Brain pericyte (primary cell): ENCODE results near the gene NFKBIL1.
"Not testable (repeated sequence)": the region's sequence is repeated elsewhere in the genome, so short reads cannot be mapped to it uniquely, and the experiment has no call there.

Experiments
- DNase-seq: peaks from one replicate; pipeline ENCODE4 v3.0.0-alpha.2; 2012; ENCODE audit warnings: low read depth, low spot score

The NFKBIL1 gene, protein sequence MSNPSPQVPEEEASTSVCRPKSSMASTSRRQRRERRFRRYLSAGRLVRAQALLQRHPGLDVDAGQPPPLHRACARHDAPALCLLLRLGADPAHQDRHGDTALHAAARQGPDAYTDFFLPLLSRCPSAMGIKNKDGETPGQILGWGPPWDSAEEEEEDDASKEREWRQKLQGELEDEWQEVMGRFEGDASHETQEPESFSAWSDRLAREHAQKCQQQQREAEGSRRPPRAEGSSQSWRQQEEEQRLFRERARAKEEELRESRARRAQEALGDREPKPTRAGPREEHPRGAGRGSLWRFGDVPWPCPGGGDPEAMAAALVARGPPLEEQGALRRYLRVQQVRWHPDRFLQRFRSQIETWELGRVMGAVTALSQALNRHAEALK

DNA sequence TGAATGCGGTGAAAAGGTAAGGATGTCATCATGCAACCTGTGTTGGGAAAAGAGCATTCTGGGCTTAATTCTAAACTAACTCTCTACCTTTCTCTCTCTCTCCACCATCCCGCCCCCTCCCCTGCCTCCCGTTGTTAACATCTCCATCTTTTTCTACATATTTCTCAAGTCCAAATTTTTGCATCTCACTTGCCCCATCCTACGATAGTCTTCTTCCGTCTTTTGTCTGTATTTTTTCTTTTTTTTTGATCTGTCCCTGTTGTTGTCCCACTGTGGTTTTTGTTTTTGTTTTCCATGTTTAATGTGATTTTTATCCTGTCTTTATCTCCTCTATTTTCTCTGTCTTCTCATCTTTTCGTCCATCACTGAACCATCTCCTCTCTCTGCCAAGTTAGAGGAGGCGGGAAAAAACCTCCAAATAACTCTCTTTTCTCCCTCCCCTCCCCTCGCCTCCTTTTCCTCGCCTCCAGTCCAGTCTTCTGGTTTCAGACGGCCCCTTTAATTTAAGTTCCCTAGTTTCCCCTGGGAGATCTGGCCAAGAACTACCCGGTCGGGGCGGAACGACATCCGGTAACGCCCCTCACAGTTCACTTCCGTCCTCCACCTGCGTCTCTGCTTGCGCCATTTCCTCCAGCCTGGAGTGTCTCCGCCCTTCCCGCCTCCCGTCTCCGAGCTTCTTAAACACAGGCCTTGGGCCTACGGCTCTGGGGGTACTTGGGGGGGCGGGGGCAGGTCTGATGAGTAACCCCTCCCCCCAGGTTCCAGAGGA, at the start of gene NFKBIL1:
TSS of gene NFKBIL1 (plus strand) at position 651 of the 769 bp plus-strand sequence. CDS start at position 738, 87 bp downstream.
- DNase-seq, result peak; percentile 94

- DNase-seq, result no peak
Measured at GRCh38 chr6:31498748-31499147, 48.7 kb upstream of the NFKBIL1 start.

- not testable (repeated sequence) for DNase-seq
Measured at GRCh38 chr6:31499648-31500047, 47.8 kb upstream of the NFKBIL1 start.

DNA sequence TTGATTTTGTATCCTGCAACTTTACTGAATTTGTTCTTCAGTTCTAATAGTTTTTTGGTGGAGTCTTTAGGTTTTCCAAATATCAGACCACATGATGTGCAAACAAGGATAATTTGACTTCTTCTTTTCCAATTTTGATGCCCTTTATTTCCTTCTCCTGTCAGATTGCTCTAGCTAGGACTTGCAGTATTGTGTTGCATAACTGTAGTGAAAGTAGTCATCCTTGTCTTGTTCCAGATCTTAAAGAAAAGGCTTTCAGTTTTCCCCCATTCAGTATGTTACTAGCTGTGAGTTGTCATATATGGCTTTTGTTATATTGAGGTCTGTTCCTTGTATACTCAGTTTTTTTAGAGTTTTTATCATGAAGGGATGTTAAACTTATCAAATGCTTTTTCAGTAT, 44.8 kb upstream of the NFKBIL1 start:
- DNase-seq, result no peak

DNA sequence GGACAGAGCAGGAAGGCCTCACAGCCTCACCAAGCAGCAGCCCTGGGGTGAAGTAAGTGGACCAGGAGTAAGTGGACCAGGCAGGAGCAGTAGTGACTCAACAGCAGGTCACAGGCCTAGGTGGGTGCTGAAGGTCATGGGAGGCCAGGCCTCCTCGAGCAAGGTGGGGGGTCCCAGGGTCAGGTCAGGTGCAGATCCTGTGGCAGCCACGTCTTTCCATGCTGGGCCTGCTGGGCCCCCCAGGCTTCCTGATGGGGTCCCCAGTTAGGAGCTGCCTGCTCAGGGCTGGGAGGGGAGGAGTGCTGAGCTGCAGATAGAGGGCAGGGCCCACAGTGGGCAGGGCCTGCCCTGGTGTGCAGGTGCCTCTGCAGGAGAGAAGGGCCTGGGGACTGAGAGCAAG, 38.4 kb upstream of the NFKBIL1 start:
- not testable (repeated sequence) for DNase-seq

- no peak for DNase-seq
Measured at GRCh38 chr6:31510007-31510406, 37.4 kb upstream of the NFKBIL1 start.

DNA sequence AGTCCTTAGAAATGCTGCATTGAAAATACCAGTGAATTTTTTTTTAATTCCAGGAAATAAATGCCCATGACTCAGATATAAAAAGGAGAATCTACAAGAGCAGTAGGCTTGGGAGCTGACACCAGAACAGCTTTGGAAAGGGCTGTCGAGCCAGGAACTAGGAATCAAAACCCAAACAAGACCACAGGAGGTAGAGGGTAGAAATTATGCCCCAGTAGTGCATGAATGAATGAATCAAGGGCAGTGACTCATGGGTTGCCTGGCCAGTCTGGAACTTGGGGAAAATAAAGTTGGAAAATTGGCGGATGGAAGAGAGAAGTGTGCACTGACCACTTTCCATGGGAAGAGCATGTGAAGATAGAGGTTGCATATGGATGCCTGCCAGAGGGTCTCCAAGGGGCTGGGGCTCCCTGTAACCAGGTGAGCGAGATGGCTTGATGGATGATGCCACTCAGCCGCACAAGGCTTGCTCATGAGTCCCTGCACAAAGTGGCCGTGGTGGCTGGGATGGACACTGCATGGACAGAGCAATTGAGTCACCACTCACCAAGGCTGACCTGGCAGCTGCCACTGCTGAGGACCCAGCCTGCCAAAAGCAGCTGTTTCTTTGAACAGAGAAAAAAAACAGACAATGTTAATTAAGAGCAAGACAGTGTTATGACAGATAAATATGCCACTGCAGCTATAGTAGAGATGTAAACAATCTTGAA, 33.8 kb upstream of the NFKBIL1 start:
- DNase-seq, result no peak

GRCh38 chr6:31521835-31522234, 25.6 kb upstream of the NFKBIL1 start:
- DNase-seq, result no peak

DNA sequence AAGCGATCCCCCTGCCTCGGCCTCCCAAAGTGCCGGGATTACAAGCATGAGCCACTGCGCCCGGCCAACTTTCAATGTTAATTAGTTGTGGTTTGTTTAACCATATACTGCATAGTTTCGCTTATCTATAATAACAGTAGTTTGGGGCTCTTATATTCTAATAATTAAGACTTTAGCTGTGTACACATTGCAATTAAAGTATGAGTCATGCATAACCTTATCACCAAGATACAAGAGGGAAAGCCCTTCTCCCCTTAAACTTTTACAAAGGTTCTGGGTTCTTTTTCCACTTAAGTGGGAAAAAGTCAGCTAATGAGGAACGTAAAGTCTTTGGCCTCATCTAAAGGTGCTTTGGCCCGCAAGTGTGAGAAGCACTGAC, 21.9 kb upstream of the NFKBIL1 start:
- DNase-seq, result no peak

DNA sequence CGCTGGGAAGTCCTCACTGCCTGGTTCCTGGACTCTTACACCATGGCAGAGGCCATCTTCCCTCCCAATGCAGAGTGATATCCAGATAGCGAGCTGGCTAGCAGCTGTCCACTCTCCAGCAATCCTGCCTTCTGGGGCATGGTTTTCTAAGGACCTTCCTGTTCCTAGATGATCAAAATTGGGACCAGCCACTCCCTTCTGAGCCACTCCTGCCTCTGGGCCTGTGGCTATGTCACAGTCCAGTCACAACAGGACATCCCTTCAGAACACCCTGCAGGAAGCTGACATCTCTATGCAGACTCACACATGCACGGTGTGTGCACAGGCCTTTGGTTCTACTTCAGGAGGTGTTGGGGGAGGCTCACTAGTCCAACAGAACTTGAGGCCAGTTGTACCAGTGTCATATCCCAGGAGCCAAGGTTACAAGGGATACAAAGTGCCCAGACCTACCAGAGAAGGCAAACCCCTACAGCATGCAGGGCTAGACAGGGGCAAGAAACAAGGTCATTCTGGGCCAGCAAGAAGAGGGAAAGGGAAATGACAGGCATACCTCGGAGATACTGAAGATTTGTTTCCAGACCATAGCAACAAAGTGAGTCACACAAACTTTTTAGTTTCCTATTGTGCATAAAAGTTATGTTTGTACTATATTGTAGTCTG, 21.3 kb upstream of the NFKBIL1 start:
- no peak for DNase-seq

DNA sequence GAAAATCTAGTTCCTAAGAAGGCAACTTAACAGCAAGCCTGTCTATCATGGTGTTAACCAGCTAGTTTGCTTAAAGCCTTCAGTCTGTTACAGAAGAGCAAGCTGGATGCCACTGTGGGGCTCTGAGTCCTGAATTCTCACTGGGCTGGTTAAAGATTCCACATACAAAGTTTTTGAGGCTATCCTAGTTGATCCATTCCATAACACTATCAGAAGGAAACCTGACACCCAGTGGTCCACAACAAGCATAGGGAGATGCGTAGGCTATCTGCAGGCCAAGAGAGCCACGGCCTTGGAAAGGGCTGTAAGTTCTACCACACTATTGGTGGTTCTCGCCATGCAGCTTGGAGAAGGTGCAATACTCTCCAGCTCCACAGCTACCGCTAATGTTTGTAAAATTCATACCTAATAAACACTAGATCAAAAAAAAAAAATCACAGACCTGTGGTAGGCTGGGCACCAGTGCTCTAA, 19.1 kb upstream of the NFKBIL1 start:
- no peak for DNase-seq

DNA sequence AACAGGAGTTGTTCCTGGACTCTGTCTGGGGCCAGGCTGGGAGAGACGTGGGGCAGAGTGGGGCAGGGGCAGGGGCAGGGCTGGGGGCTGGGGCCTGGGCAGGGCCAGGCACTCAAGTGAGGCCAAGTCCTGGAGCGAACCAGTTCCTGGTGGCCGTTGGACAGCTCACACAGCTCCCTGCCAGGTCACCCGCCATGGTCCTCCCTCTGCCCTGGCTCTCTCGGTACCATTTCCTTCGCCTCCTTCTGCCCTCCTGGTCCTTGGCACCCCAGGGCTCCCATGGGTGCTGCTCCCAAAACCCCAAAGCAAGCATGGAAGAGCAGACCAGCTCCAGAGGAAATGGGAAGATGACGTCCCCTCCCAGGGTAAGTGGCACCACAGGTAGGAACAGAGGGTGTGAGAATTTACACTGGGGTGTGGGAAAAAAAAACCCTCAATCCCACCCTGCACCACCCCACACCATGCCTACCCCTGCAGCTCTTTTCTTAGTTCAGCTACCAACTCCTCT, 18.5 kb upstream of the NFKBIL1 start, which contains the start of gene MCCD1:
TSS of gene MCCD1 (plus strand) at position 142 of the 508 bp plus-strand sequence. CDS start at position 195, 53 bp downstream.
- DNase-seq, result no peak

DNA sequence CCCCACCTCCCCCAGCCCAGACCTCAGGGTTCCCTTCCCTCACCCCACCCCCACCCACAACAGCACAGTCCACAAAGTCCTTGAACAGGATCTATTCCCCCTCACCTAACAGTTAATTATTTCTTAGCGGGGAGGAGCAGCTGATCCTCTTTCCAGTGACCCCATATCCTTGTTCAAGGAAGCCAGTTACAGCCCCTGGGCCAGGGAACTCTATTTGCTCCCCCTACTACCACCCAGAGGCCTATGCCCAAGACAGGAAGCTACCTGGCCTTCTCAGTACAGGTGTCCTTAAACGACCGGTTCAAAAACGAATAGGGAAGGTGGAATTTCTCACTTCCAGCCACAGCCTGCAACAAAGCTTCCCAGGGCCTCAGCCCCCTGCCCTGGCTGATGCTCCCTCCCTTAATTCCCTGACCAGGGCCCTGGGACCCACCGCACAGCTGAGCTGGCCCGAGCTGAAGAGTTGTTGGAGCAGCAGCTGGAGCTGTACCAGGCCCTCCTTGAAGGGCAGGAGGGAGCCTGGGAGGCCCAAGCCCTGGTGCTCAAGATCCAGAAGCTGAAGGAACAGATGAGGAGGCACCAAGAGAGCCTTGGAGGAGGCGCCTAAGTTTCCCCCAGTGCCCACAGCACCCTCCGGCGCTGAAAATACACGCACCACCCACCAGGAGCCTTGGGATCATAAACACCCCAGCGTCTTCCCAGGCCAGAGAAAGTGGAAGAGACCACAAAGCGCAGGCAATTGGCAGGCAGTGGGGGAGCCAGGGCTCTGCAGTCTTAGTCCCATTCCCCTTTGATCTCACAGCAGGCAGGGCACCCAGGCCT, 17.9 kb upstream of the NFKBIL1 start:
- no peak for DNase-seq

DNA sequence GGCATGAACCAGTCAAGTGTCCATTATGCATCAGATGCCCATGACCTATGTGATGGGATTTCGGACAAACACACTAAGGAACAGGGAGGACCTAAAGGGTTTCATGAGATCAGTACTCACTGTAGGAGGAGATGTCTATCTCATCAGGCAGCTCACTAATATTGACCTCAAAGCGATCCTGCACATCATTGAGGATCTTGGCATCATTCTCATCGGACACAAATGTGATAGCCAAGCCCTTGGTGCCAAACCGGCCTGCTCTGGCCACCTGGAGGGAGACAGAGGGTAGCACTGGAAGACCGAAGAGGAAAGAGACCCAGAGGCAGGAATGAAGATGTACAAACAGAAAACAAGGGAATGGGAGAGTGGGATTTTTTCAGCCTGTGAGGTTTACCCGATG, 16.7 kb upstream of the NFKBIL1 start:
- DNase-seq, result no peak

GRCh38 chr6:31531162-31531561, 16.2 kb upstream of the NFKBIL1 start:
- DNase-seq, result no peak

DNA sequence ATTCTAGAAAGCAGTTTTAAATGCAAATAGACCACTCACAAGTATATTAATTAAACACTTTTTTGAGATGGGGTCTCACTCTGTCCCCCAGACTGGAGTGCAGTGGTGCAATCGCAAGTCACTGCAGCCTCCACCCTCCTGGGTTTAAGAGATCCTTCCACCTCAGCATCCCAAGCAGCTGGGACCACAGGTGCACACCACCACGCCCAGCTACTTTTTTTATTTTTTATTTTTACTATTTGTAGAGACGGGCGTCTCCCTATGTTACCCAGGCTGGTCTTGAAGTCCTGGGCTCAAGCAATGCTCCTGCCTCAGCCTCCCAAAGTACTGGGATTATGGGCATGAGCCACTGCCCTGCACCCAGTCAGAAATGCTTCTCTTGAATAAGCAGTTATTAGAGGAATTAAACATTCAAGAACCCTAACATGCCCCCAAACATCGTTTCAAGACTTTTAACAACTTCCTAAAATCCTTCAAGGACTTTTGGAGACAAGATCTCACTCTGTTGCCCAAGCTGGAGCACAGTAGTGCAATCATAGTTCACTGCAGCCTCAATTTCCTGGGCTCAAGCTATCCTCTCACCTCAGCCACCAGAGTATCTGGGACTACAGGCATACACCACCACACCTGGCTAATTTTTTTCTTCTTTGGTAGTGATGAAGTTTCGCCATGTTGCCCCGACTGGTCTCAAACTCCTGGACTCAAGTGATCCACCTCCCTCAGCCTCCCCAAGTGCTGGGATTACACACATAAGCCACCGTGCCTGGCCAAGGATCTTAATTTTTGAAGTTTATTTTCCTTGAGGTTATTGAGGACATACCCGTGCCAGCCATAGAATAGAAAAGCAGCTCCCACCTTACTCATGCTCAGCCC, 15.4 kb upstream of the NFKBIL1 start:
- no peak for DNase-seq

DNA sequence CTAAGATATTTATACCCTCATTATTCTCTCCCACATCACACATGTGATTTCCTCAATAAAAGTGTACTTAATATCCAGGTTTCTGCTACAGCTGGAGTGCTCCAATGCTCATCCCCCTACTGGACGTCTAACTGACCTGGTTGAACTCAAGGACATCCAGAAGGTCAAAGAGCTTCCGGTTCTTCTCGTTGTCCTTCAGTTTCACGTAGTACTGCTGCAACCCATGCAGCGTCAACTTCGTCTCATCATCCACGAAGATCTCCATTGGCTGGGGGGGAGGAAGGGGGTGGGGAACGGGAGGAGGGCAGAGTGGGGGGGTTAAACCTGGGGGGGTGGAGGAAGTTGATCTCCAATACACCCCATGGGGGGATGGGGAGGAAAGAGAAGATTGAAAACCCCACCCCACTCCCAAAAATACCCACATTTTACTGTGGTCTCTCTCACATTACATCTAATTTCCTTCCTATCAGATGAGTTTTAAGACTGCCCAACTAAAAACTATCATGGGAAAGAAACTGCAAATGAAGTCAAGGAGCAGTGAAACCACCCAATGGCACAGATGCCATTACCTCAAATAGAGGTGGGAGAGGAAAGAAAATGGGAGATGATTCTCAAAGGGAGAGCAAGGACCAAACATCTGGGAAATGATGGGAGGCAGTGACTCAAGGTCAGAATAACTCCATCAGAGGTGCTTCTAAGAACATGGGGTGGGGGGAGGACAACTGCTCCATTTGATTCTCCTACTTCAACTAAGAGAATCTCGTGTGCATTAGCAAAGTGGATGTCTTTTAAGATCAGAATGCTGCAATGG, 14.6 kb upstream of the NFKBIL1 start:
- no peak for DNase-seq

DNA sequence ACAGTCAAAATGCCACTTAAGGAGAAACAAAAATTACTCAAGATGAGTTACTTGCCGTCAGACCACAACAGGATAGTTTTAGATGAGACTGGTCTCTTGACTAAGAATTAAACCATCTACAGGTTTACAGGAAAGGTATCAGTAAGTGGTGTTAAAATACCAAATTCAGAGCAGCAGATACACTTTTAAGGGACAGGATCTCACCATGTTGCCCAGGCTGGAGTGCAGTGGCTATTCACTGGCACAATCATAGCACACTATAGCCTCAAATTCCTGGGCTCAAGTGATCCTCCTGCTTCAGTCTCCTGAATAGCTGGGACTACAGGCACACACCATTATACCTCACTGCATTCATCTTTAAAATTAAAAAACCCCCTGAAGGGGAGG, 14.0 kb upstream of the NFKBIL1 start:
- no peak for DNase-seq

GRCh38 chr6:31534011-31534410, 13.4 kb upstream of the NFKBIL1 start:
- DNase-seq, result no peak
